ENCODE measurements around the gene ZCCHC14. TPM values are rescaled to one million over a fixed set of nuclear protein-coding genes. Genes with fewer than 3 reads are reported as not detected.
"Not testable (repeated sequence)": the region's sequence is repeated elsewhere in the genome, so short reads cannot be mapped to it uniquely, and the experiment has no call there.

The ZCCHC14 gene
- total RNA-seq, 1 donor from 2014 or later, result 11.0 TPM

DNA sequence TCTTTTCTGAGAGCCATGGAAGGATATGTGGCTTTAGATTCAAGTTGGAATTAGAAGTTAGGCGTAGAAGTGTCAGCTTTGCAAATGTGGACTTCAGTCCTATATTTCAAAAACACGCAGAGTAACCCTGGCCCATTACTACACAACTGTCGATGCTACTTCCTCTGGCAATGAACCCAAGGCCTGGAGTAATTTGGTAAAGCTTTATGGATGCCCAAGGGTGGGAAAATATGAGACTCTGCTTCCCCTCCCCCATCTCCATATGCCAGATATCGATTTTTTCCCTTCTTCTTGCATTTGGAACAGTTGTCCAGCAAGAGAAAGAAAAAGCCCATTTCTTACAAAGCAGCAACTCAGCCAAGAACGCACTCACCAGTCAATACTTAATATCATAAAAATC lies 103.6 kb downstream of the ZCCHC14 start:
- intact Hi-C loops (cut with micrococcal nuclease), result loop anchor here (2.0 to 10.0 kb wide), 3 partner anchors 104 to 1276 kb away; partner anchors contain the start of genes MVD, ZCCHC14 and ZFPM1
- no peaks in the 10 kb centered on the region for H3K27me3 Mint-ChIP-seq (ENCODE audit: insufficient read depth)
- H3K4me3 Mint-ChIP-seq, result peak overlapping the region; percentile 17
- no peaks in the 10 kb centered on the region for H3K36me3 Mint-ChIP-seq (ENCODE audit: low read depth)
- no peak for DNase-seq (ENCODE audit: low spot score)
- H3K4me1 Mint-ChIP-seq (ENCODE audit: low read depth), result peaks cover 41% of the 10 kb centered on the region
- H3K27ac Mint-ChIP-seq, result peak overlapping the region; percentile 63
- no peaks in the 10 kb centered on the region for H3K9me3 Mint-ChIP-seq

DNA sequence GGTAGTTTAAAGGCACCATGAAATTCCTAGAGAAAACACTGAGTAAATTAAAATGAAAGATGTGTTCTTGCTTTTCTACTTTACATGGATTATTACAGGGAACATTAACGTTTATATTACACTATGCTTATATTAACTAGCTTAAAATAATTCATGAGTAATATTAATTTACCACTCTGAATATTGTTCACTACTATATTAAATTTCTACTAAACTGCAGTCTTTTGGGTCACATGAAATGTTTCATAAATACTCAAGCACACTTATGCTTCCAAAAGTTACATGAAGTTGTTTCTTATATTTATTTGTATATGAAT lies 104.0 kb downstream of the ZCCHC14 start:
- no peaks in the 10 kb centered on the region for H3K36me3 Mint-ChIP-seq (ENCODE audit: low read depth)

DNA sequence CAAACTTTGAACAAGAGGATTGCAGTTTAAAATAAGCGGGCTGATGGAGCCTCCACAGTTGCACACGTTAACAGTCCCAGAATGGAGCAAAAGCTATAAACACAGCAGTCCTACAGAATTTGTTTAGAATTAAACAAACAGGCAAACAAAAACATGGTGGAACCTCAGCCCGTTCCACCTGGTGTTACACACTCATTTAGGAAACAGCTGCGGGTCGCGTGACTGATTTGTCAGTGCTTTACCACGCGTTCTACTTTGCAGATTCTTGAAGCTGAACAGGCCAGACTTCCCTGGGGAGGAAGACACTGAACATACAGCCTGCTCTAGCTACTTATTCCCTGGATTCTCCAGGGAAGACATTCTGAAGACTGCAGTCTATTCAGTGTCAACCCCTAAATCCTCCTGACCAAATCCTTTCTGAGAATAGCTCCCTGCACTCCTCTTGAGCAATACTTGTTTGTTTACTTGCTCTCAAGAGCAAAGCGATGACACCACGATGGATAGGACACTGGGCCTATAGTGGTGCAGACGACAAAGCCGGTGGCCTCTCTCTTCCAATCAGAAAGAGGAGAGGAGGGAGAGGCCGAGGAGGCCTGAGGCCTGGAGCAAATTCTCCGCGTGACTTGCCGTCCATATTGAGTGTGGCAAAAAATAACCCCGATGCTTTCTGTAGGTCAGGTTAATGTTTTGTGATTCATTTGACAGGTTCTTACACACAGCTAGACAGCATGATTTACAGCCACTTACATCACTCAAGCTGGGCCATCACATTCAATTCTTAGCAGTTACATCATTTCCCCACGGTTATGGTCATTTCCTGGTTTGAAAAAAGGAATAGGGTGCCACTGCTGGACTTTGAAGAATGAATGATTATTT lies 104.6 kb downstream of the ZCCHC14 start:
- H3K36me3 Mint-ChIP-seq (ENCODE audit: low read depth), result no peaks in the 10 kb centered on the region
- H3K9me3 Mint-ChIP-seq, result no peaks in the 10 kb centered on the region
- peak; percentile 88 for DNase-seq (ENCODE audit: low spot score)
- intact Hi-C loops (cut with micrococcal nuclease), result loop anchor here (1.0 to 10.0 kb wide), 5 partner anchors 71 to 1277 kb away; partner anchors contain the start of genes BANP, C16orf95, MVD and ZCCHC14
- peak overlapping the region; percentile 61 for H3K4me3 Mint-ChIP-seq
- peak overlapping the region; percentile 89 for H3K27ac Mint-ChIP-seq
- H3K4me1 Mint-ChIP-seq (ENCODE audit: low read depth), result peaks cover 34% of the 10 kb centered on the region
- H3K27me3 Mint-ChIP-seq (ENCODE audit: insufficient read depth), result peaks cover 2% of the 10 kb centered on the region

More for the DNA sequence above, 104.0 kb downstream of the ZCCHC14 start:
- Mint-ChIP-seq H3K27me3 (ENCODE audit: insufficient read depth) (peaks cover 2% of the 10 kb centered on the region), H3K4me1 (ENCODE audit: low read depth) (peaks cover 40% of the 10 kb centered on the region), H3K4me3 (peak overlapping the region; percentile 61), H3K9me3 (no peaks in the 10 kb centered on the region), H3K27ac (peak overlapping the region; percentile 89)
- intact Hi-C loops (cut with micrococcal nuclease), result loop anchor here (1.0 to 10.0 kb wide), 5 partner anchors 71 to 1276 kb away; partner anchors contain the start of genes BANP, C16orf95, MVD and ZCCHC14
- no peak for DNase-seq (ENCODE audit: low spot score)

DNA sequence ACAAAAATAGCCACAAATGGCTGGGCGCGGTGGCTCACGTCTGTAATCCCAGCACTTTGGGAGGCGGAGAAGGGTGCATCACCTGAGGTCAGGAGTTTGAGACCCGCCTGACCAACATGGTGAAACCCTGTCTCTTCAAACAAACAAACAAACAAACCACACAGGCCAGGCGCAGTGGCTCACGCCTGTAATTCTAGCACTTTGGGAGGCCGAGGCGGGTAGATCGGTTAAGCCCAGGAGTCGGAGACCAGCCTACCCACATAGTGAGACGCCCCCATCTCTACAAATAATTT lies 108.0 kb downstream of the ZCCHC14 start:
- intact Hi-C loops (cut with micrococcal nuclease), result loop anchor here (1.0 to 10.0 kb wide), 6 partner anchors 7 to 1280 kb away; partner anchors contain the start of genes BANP, MAP1LC3B, MVD and ZCCHC14

DNA sequence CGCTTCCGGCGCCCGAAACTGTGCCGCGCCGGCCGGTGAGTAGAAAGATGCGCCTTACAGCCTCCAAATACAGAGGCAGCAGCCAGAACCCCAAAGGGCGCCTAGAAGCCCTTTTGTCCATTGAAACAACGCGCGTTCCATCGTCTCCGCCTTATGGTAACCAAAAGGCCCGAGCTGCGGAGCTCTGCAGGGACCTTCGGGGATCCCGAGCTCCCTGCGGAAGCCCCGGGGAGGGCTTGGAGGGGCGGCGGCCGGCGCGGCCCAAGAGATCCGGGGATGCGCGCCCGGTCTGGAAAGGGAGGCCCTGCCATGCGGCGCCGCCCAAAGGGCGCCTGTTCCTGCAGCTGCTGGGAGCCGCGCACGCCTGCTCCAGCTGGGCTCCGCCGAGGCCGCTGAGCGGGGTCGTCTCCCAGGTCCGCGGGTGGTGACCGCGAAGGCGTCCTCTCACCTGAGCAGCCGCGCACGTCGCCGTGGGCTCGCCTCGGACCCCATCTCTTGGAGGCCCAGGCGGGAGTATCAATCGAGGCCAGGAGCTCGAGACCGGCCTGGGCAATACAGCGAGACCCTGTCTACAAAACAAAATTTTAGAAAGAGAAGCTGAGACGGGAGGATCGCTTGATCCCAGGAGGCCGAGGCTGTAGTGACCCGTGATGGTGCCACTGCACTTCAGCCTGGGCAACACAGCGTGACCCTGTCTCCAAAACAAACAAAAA lies 108.5 kb downstream of the ZCCHC14 start:
- Mint-ChIP-seq H3K4me3 (peak overlapping the region; percentile 88), H3K27me3 (ENCODE audit: insufficient read depth) (peaks cover 2% of the 10 kb centered on the region), H3K4me1 (ENCODE audit: low read depth) (peaks cover 52% of the 10 kb centered on the region), H3K27ac (peak overlapping the region; percentile 98), H3K9me3 (no peaks in the 10 kb centered on the region), H3K36me3 (ENCODE audit: low read depth) (peaks cover 7% of the 10 kb centered on the region)
- intact Hi-C loops (cut with micrococcal nuclease), result loop anchor here (1.0 to 10.0 kb wide), 5 partner anchors 8 to 1280 kb away; partner anchors contain the start of genes BANP, MAP1LC3B, MVD and ZCCHC14
- DNase-seq (ENCODE audit: low spot score), result no peak

More for the DNA sequence above, 108.0 kb downstream of the ZCCHC14 start:
- not testable (repeated sequence) for DNase-seq (ENCODE audit: low spot score); H3K36me3 Mint-ChIP-seq (ENCODE audit: low read depth); H3K27me3 Mint-ChIP-seq (ENCODE audit: insufficient read depth); H3K9me3 Mint-ChIP-seq
- Mint-ChIP-seq H3K27ac (peak overlapping the region; percentile 65), H3K4me3 (peak overlapping the region; percentile 88), H3K4me1 (ENCODE audit: low read depth) (peaks cover 56% of the 10 kb centered on the region)

DNA sequence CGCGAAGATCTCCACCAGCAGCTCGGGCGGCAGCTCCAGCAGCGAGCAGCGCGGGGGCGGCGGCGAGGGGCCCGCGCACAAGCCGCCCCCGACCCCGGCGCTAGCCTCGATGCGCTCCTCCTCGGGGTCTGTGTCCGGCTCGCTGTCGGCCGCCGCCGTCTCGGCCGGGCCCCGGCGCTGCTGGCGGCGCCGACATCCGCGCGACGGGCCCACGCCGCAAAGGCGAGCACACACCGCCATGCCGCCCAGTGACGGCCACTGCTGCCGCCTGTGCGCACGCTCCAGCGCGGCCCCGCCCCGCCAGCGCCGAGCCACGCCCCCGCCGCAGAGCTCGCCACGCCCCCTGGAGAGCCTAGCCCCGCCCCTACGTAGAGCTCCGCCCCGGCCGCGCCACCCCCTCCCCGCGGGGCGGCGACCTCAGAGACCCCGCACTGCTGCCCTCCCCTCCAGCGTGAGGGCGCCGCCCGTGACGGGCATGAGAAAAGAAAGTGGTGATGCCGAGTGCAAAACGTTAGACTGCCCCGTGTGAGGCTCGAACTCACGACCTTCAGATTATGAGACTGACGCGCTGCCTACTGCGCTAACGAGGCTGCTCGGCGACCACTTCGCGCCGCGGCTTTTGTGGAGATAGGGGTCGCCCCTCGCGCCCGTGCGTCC lies 109.2 kb downstream of the ZCCHC14 start, which contains the start of gene FBXO31:
Gene FBXO31 (minus strand): TSS at position 272 of the 657 bp plus-strand sequence. CDS start 32 bp downstream, at position 240.
- H3K4me1 Mint-ChIP-seq (ENCODE audit: low read depth), result peaks cover 48% of the 10 kb centered on the region

DNA sequence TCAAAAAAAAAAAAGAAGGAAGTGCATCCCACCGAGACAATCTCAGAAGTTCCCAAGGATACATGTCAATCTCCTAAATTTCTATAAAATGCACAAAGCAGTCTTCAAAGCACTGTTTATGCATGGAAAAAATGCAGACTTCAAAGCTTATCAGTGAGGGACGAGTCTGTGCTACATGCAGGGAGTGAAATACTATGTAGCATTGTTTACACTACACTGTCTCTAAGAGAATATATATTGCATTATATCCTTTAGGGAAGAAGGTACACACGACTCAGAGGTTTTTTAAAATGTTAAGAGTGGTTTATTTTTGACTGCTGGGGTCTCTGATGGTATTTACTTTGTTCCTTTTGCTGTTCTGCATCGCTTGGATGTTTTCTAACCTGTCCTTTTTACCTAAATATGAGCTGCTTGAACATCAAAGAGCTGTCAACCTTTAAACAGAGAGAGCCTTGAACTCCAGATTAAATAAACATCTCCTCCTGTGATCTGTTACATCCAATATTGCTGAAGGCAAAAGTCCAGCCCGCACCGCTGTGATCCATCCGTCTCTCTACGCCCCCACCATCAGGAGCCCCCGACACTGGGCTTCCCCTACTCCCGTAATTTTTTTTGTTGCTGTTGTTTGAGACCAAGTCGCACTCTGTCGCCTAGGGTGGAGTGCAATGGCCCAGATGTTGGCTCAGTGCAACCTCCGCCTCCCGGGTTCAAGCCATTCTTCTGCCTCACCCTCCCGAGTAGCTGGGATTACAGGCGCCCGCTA lies 110.6 kb downstream of the ZCCHC14 start:
- Mint-ChIP-seq H3K27me3 (ENCODE audit: insufficient read depth) (peaks cover 2% of the 10 kb centered on the region), H3K36me3 (ENCODE audit: low read depth) (peaks cover 8% of the 10 kb centered on the region), H3K27ac (peak overlapping the region; percentile 88), H3K9me3 (no peaks in the 10 kb centered on the region), H3K4me1 (ENCODE audit: low read depth) (peaks cover 33% of the 10 kb centered on the region), H3K4me3 (peak overlapping the region; percentile 89)
- intact Hi-C loops (cut with micrococcal nuclease), result loop anchor here (2.0 to 10.0 kb wide), 3 partner anchors 37 to 1283 kb away; partner anchors contain the start of gene MVD
- DNase-seq (ENCODE audit: low spot score), result no peak

More for the DNA sequence above, 109.2 kb downstream of the ZCCHC14 start, which contains the start of gene FBXO31:
- no peaks in the 10 kb centered on the region for H3K9me3 Mint-ChIP-seq
- H3K36me3 Mint-ChIP-seq (ENCODE audit: low read depth), result peaks cover 7% of the 10 kb centered on the region
- intact Hi-C loops (cut with micrococcal nuclease), result loop anchor here (1.0 to 10.0 kb wide), 7 partner anchors 9 to 1281 kb away; partner anchors contain the start of genes BANP, C16orf95, MAP1LC3B and MVD
- peak; percentile 86 for DNase-seq (ENCODE audit: low spot score)
- H3K27ac Mint-ChIP-seq, result peak within 1 kb of the TSS; percentile 98
- peak within 1 kb of the TSS; percentile 89 for H3K4me3 Mint-ChIP-seq
- H3K27me3 Mint-ChIP-seq (ENCODE audit: insufficient read depth), result peaks cover 2% of the 10 kb centered on the region

DNA sequence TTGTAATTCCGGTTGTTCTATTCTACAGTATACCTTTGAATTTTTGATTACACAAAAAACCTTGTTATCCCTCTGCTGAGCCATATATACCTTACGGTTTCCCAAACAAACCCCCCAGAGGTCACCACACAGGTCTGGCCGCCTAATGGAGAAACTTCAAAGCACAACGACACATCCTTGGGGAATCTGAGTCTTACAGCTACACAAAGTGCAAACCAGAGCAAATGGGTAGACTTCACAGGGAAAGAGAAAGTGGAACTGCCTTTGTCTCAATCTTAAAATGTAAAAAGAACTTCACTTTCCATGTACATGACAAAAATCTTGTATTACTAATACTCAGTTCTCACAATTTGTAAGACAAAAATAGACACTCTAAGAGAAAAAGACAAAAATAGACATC lies 111.9 kb downstream of the ZCCHC14 start:
- no peak for DNase-seq (ENCODE audit: low spot score)
- intact Hi-C loops (cut with micrococcal nuclease), result loop anchor here (2.0 to 10.0 kb wide), 3 partner anchors 14 to 1284 kb away; partner anchors contain the start of gene MVD
- H3K4me1 Mint-ChIP-seq (ENCODE audit: low read depth), result peaks cover 36% of the 10 kb centered on the region
- no peaks in the 10 kb centered on the region for H3K9me3 Mint-ChIP-seq
- peak overlapping the region; percentile 89 for H3K4me3 Mint-ChIP-seq
- peaks cover 8% of the 10 kb centered on the region for H3K36me3 Mint-ChIP-seq (ENCODE audit: low read depth)
- peak overlapping the region; percentile 91 for H3K27ac Mint-ChIP-seq
- H3K27me3 Mint-ChIP-seq (ENCODE audit: insufficient read depth), result peaks cover 2% of the 10 kb centered on the region

DNA sequence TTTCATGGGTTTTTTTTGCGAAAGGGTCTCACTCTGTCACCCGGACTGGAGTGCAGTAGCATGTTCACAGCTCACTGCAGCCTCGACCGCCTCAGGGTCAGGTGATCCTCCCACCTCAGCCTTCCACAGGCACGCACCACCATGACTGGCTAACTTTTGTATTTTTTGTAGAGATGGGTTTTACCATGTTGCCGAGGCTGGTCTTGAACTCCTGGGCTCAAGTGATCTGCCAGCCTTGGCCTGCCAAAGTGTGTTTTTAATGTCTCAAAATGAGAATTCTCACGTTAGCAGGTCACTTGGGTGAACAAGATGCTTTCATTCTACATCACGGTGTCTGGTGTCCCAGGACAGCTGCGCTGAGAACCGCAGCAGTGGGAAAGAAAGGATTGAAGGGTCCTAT lies 112.4 kb downstream of the ZCCHC14 start:
- Mint-ChIP-seq H3K4me1 (ENCODE audit: low read depth) (peaks cover 39% of the 10 kb centered on the region), H3K27me3 (ENCODE audit: insufficient read depth) (peaks cover 2% of the 10 kb centered on the region), H3K4me3 (peak overlapping the region; percentile 89), H3K36me3 (ENCODE audit: low read depth) (peaks cover 8% of the 10 kb centered on the region), H3K9me3 (no peaks in the 10 kb centered on the region), H3K27ac (peak overlapping the region; percentile 91)
- no peak for DNase-seq (ENCODE audit: low spot score)
- intact Hi-C loops (cut with micrococcal nuclease), result loop anchor here (2.0 to 10.0 kb wide), 3 partner anchors 14 to 1284 kb away; partner anchors contain the start of gene MVD

DNA sequence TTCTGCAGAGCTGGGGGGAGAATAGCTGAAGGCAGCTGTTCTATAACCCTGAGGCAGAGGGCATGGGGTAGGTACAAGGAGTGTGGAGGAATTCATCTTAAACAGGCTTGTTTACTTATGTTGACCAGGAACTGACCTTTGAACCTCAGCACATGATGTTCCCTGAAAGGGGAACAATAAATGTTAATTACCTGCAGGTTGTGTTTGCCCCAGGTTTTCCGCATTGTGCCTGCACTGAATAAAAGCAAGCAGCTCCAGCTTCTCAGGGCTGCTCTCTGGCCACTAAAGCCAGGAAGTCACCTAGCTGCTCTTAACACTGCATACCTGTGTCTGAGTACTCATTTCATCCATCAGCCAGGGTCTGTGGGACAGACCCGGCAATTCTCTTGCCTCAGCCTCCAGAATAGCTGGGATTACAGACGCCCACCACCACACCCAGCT lies 113.5 kb downstream of the ZCCHC14 start:
- DNase-seq (ENCODE audit: low spot score); H3K4me3 Mint-ChIP-seq; H3K27ac Mint-ChIP-seq; H3K9me3 Mint-ChIP-seq; H3K36me3 Mint-ChIP-seq (ENCODE audit: low read depth); intact Hi-C loops (cut with micrococcal nuclease); H3K27me3 Mint-ChIP-seq (ENCODE audit: insufficient read depth): not testable (repeated sequence)
- peaks cover 39% of the 10 kb centered on the region for H3K4me1 Mint-ChIP-seq (ENCODE audit: low read depth)

DNA sequence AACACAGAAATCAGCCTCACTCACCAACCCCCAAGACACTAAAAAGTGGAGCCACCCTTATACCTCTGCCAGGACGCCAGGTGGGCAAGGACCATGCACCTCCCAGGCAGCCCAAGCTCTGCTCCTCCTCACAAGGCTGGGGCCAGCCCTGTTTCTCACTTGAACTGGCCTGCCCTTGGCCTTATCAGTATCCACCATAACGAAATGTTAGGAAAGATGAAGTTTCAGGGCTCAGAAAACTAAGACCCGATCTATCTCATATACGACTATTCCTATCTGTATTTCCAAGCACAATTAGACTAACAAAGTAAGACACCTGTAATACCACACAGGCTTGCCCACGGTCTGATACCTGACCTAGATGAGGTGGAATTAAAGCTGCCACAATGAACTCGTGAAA lies 116.2 kb downstream of the ZCCHC14 start:
- H3K27ac Mint-ChIP-seq, result no peak overlapping the region
- peaks cover 8% of the 10 kb centered on the region for H3K36me3 Mint-ChIP-seq (ENCODE audit: low read depth)

More for the DNA sequence above, 116.2 kb downstream of the ZCCHC14 start:
- H3K4me1 Mint-ChIP-seq (ENCODE audit: low read depth), result peaks cover 25% of the 10 kb centered on the region
- H3K9me3 Mint-ChIP-seq, result no peaks in the 10 kb centered on the region
- intact Hi-C loops (cut with micrococcal nuclease), result no loop called here
- no peak for DNase-seq (ENCODE audit: low spot score)
- no peak overlapping the region for H3K4me3 Mint-ChIP-seq
- no peaks in the 10 kb centered on the region for H3K27me3 Mint-ChIP-seq (ENCODE audit: insufficient read depth)

All from activated T-helper 1 cell treated with anti-CD3 and anti-CD28 coated beads, Interleukin-12 subunit alpha, Interleukin-12 subunit beta, Interleukin-2, Interleukin-4 antibody, amounts not matched to agents 30 ng/mL and 10 ng/mL and 1 ng/mL, durations not matched to agents 14 hours and 24 hours and 36 hours (primary cell).